Stimulated activated CD4-positive, alpha-beta T cell treated with anti-CD3 and anti-CD28 coated beads, Interleukin-2, amount 100 ng/mL, for 48 hours (primary cell): ENCODE results near the gene DCLK1.

Experiments used
- DNase-seq, 2 donors: peaks; one replicate each; pipeline ENCODE4 v3.0.0-alpha.2; 2020

Gene DCLK1

GRCh38 chr13:35814605-35815011, 316.6 kb downstream of the DCLK1 start:
- no peak for DNase-seq

DNA sequence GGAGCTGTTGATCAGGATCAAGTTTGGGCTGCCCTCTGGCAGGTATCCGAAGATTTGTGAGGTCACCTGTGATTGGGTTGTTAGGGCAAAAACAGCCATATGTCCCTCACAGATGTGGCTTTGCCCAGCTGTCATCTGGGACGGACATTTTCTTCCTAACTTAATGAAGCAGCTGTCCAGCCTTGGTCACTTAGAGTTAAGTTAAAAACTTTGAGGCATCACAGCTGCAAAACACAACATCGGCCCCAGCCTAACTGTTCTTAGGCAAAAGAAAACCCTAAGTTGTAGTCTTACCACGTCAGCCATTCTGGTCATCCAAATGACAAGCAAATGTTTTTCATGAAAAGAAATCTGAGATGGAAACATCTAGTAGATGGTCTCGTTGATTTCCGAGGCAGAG, 318.4 kb downstream of the DCLK1 start:
- DNase-seq = no peak

GRCh38 chr13:35810321-35810720, 320.9 kb downstream of the DCLK1 start:
- DNase-seq = no peak

- DNase-seq = no peak
These were observed 322.3 kb downstream of the DCLK1 start for GRCh38 chr13:35808846-35809245.

DNA sequence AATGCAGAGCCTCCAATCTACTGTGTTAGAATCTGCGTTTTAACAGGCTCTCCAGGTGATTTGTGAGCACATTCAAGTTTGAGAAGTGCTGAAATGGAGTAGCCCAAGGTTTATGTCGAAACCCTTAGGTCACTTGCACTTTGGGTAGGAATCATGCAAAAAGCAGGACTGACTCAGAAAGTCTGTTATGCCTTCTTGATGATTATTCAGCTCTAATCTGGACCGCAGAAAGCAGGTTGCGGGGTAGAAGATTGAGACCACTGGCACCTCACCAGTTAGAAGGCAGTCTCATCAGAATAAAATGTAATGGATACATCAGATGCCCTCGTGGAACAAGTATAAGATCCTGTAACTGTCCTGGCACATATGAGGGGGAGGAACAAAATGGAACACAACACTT, 326.3 kb downstream of the DCLK1 start:
- DNase-seq = no peak

GRCh38 chr13:35797991-35798390, 333.2 kb downstream of the DCLK1 start:
- no peak for DNase-seq

GRCh38 chr13:35797244-35797643, 333.9 kb downstream of the DCLK1 start:
- no peak for DNase-seq

DNA sequence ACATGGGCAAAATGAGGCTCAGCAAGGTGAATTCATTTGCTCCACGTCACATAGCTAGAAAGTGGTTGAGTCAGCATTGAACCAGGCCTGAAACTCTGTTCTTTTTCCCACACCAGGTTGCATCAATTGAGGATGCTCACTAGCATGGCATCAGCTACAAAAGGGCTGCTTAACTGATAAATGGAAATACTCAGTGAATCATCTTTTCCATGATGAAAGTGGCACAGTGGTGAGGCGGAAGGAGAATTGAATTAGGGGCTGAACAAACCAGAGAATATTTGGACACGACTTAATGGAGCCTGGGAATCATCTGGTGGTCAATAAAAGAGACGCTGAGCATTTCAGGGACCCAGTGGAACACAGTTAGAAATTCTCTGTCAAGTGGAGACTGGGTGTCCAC, 334.6 kb downstream of the DCLK1 start:
- DNase-seq = no peak

DNA sequence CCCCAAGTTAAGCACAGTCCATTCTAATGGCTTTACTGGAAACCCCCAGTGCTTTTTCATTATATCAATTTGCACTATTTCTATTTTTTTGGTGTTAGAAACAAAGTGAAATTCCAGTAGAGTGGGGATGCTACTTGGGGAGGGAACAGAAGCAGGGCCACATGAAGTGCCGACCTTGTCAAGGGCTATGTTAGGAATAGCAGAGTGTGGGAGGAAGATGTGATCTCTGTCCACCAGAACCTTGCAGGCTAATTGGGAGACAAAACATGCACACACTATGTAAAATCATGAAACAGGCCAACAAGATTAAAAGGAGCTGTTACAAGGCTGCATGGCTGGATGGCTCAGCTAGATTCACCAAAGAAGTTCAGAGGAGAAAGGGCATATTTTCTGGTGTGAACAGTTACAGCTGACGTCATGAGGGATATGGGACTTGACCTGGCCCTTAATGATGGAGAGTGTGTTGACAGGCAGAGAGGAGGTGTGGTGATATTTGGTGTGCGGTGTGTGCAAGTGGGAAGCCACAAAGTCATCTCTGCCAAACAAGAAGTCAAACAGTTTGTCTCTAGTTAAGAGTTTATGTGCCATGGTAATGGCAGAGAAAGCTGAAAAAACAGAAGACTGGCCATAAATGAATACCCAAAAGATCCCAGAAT, 336.3 kb downstream of the DCLK1 start:
- no peak for DNase-seq

DNA sequence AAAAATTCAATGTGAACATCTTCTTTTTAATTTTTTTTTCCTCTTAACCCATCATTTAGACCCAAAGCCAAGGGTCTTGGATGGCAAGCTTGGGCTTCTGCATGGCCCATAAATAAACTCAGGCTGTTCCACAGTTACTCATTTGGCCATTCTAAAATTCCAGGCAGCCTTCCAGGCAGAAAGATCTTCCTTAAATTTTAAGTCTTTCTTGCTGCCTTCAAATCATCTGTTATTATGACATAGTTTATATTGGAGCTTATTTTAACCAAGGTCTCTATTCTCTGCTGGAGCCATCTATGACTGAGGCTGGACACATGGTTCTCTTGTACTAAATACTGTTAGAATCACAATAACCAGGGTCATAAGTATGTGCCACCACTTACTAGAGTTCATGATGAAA, 337.4 kb downstream of the DCLK1 start:
- no peak for DNase-seq

DNA sequence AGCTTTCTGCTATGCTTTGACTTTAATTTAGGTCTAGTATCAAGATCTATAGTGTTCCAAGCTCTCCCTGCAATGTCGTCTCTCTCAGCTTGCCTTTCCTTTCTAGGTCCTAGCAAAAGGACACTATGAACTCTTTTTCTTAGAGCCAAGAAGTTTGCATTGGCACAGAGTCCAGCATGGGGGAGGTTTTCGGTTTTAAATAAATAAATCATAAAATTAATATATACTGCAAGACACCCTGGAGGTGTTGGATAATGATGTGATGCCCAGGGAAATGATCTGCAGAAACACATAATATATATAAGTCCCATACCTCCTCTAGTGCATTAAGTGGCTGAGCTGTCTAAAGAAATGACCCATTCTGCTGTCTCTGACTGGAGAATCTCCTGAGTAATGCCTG, 338.3 kb downstream of the DCLK1 start:
- DNase-seq = no peak

DNA sequence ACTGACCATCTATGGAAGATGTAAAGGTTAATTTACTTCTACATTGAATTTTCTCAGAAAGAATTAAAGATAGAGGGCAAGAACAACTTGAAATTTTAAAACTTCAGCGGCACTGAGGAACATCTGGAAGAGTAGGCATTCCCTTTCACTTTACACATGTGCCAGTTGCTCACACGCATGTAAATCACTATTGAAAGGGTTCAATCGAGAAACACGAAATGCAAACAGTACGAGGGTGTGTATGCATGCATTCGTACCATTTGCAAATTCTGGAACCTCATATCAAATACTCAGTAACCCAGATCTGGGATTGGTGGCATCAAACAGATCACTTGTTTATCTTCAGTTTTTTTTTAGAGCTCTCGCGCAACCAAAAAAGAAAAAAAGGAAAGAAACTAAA, 339.2 kb downstream of the DCLK1 start:
- DNase-seq = no peak

- DNase-seq = no peak
These were observed 339.9 kb downstream of the DCLK1 start for GRCh38 chr13:35791184-35791851.

GRCh38 chr13:35789335-35790165, 341.6 kb downstream of the DCLK1 start:
- no peak for DNase-seq

DNA sequence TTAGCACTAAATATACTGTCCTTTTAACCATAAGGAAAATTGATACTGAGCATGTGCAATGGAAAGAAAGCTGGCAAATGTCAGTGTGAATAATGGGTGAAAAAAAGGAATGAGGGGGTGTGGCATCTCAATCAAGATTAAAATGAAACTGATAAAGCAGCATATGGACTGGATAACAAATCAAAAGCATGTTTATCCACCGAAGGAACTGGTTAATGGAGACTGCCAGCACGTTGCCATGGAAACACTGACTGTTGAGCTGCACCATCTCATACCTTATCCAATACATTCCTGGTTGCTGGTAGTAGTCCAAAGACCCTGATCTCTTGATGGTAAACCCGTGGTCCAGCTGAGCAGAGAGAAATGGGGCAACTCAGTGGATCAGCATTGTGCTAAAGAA, 343.2 kb downstream of the DCLK1 start:
- no peak for DNase-seq

DNA sequence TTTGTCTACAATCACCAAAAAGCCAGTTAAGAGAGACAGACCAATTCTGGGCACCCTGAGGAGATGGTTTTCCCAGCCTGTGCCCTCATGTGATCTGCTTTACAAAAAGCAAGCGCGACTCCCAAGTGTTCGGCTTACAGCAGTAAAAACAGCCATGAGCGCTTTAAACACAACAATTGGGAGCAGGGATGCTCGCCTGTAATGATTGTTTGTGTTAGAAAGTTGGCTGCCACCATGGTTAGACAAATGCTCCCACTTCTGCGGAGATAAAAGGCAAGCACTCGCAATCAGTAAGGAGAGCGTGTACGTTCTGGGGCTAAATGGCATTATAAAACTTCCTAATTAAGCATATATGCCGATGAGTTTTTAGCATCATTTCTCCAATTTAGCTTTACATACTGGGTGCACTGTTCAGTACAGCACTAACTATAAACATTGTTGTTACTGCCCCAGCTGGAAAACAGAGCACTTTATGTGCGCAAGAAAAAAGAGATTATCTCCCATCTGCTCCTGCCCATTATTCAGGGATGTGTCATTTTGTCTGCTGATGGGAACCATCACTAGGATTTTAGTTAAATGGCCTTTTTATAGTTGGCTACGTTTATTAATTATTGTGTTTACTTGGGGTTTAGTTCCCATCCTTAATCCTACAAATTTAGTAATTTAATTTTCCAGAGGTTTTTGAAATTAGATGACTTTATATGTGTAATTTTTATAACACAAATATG, 345.4 kb downstream of the DCLK1 start:
- DNase-seq = no peak

- DNase-seq = no peak
These were observed 346.8 kb downstream of the DCLK1 start for GRCh38 chr13:35784286-35784951.

GRCh38 chr13:35782793-35783192, 348.4 kb downstream of the DCLK1 start:
- DNase-seq = no peak

- DNase-seq = no peak
These were observed 349.9 kb downstream of the DCLK1 start for GRCh38 chr13:35781036-35782000.

DNA sequence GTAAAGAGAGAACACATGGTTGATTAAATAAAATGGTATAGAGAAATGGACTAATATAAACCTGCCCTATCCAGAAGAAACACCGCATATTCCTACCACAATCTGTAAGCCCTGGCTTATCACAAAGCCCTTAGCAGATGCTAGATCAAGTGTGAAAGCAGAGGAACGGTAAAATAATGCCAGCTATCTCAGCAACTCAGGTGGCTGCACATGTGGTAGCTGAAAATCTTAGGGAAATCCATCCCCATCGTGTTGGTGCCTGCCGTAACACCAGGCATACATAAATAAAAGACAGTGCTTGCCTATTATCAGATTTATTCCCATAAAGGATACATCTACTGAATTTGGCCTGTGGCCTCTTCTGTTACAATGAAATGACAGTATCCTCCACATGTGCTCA, 350.6 kb downstream of the DCLK1 start:
- no peak for DNase-seq

DNA sequence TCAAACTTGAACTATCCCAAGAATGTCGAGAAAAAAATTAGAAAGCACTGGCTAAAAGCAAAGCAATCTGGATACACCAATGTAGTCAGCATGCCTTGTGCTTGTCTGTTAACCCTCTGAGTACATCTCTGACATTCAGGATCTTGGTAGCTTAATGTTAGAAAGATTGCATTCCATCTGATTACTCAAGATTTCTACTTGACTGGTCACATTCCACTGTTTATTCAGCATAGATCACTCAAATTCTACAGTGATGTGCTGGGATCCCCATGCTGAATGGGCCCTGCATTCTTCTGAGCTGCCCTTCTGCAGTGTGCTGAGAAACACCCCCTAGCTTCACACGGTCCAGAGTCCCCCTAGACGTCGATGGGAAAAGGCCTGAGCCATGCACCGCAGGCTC, 359.3 kb downstream of the DCLK1 start:
- DNase-seq = no peak
